ENCODE data around the gene IRX2. TPM values are rescaled to one million over a fixed set of nuclear protein-coding genes. Genes with fewer than 3 reads are reported as not detected.

The IRX2 gene
- total and polyA plus RNA-seq, 2 donors (not counting 1 experiment from before 2014, with no cell fraction given) = not detected

GRCh38 chr5:2755681-2756171 lies 4.2 kb upstream of the IRX2 start:
- TF ChIP-seq, protein P1, sequence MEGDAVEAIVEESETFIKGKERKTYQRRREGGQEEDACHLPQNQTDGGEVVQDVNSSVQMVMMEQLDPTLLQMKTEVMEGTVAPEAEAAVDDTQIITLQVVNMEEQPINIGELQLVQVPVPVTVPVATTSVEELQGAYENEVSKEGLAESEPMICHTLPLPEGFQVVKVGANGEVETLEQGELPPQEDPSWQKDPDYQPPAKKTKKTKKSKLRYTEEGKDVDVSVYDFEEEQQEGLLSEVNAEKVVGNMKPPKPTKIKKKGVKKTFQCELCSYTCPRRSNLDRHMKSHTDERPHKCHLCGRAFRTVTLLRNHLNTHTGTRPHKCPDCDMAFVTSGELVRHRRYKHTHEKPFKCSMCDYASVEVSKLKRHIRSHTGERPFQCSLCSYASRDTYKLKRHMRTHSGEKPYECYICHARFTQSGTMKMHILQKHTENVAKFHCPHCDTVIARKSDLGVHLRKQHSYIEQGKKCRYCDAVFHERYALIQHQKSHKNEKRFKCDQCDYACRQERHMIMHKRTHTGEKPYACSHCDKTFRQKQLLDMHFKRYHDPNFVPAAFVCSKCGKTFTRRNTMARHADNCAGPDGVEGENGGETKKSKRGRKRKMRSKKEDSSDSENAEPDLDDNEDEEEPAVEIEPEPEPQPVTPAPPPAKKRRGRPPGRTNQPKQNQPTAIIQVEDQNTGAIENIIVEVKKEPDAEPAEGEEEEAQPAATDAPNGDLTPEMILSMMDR (IDR thresholded peaks at IDR 0.05) = no peak
- TF ChIP-seq EZH2 (IDR thresholded peaks at IDR 0.05; ENCODE audit: borderline replicate concordance, insufficient read depth, low read depth, low read length, poor library complexity, severe bottlenecking) = no peak
- 7% methylated on average over 27 of the region's 30 CpGs for WGBS (ENCODE audit: insufficient coverage)
- H3K4me3 Mint-ChIP-seq = no peak overlapping the region
- no peaks in the 10 kb centered on the region for H4K20me1 ChIP-seq (ENCODE audit: control insufficient read depth, insufficient read depth, low read length, poor library complexity, severe bottlenecking)
- POLR2A ChIA-PET = no interaction called here
- no peak overlapping the region for H3K27ac Mint-ChIP-seq
- intact Hi-C loops (cut with micrococcal nuclease) = no loop called here
- peaks cover 0 to 50% (median 12%) of the 10 kb centered on the region in 4 experiments for H3K27me3 ChIP-seq (replicated peaks in 1 of 4; ENCODE audit: control extremely low read depth in 1 of 4, control insufficient read depth in 3 of 4, insufficient read depth in 4 of 4, low read length in 3 of 4)
- ATAC-seq (ENCODE audit: low read depth) (no peak), DNase-seq (no peak)
- no peak overlapping the region for H3K9ac ChIP-seq (ENCODE audit: low read length)
- no peak overlapping the region for H3K4me3 ChIP-seq (ENCODE audit: control extremely low read depth in 1 of 5, extremely low read depth in 1 of 5, insufficient read depth in 1 of 5, low read depth in 2 of 5, low read length in 4 of 5)
- H2AFZ ChIP-seq (ENCODE audit: insufficient read depth, low read depth, low read length, poor library complexity, severe bottlenecking) = no peak overlapping the region
- no peaks in the 10 kb centered on the region for H3K9me3 Mint-ChIP-seq (ENCODE audit: insufficient read depth)
- CTCF ChIA-PET = no interaction called here
- peaks cover 0 to 3% of the 10 kb centered on the region in 2 donors for H3K4me1 ChIP-seq (ENCODE audit: control insufficient read depth in 2 of 2, insufficient read depth in 2 of 2, low read length in 2 of 2)
- H3K9me3 ChIP-seq (ENCODE audit: control extremely low read depth in 1 of 3, control insufficient read depth in 2 of 3, insufficient read depth in 1 of 3, low read length in 2 of 3) = peaks cover 0 to 44% (median 0%) of the 10 kb centered on the region in 3 donors
- H3K79me2 ChIP-seq (ENCODE audit: control insufficient read depth, insufficient read depth, low read length) = no peaks in the 10 kb centered on the region
- no peaks in the 10 kb centered on the region for H3K36me3 ChIP-seq (replicated peaks in 1 of 2; ENCODE audit: control extremely low read depth in 1 of 2, control insufficient read depth in 1 of 2, extremely low read depth in 1 of 2, insufficient read depth in 2 of 2, low read length in 1 of 2)
- no peak overlapping the region for H3K27ac ChIP-seq (ENCODE audit: low read length in 2 of 2)
- peaks cover 54% of the 10 kb centered on the region for H3K27me3 Mint-ChIP-seq
- H3K4me1 Mint-ChIP-seq = peaks cover 11% of the 10 kb centered on the region
- peak overlapping the region; percentile 21 for H3K4me2 ChIP-seq (replicated peaks; ENCODE audit: low read depth, low read length, poor library complexity, severe bottlenecking)

DNA sequence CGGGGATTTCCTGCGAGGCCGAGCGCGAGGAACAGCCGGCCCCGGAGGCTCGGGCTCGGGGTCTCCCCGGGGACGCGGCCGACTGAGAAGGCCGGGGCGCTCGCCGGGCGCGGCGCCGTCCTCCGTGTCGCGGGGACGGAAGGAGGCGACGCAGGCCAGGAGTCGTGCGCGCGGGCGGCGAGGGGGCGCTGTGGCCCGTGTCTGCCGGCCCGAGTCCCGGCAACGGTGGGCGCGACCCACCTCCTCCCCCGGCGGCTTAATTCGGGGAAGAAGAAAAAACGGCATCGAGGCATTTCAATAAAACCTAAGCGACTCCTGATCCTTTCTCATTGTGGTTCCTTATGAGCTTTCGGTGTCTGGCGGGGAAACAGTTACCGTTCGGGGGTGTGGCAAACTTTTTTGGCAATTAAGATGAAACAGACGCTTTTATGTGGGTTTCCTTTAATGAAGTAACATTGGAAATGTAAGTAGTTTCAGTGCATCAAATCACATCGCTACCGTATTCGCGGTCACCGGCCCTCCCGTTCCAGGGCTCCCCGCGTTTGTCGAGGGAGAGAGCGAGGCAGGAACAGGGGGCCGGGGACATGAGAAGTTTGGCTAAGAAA lies 3.7 kb upstream of the IRX2 start:
- DNase-seq (no peak), ATAC-seq (ENCODE audit: low read depth) (no peak)
- Histone ChIP-seq H4K20me1 (ENCODE audit: control insufficient read depth, insufficient read depth, low read length, poor library complexity, severe bottlenecking) (no peaks in the 10 kb centered on the region), H3K4me2 (replicated peaks; ENCODE audit: low read depth, low read length, poor library complexity, severe bottlenecking) (no peak overlapping the region), H3K27me3 (replicated peaks in 1 of 4; ENCODE audit: control extremely low read depth in 1 of 4, control insufficient read depth in 3 of 4, insufficient read depth in 4 of 4, low read length in 3 of 4) (peaks cover 0 to 52% (median 14%) of the 10 kb centered on the region in 4 experiments), H3K79me2 (ENCODE audit: control insufficient read depth, insufficient read depth, low read length) (no peaks in the 10 kb centered on the region), H3K36me3 (replicated peaks in 1 of 2; ENCODE audit: control extremely low read depth in 1 of 2, control insufficient read depth in 1 of 2, extremely low read depth in 1 of 2, insufficient read depth in 2 of 2, low read length in 1 of 2) (no peaks in the 10 kb centered on the region), H3K9ac (ENCODE audit: low read length) (no peak overlapping the region), H2AFZ (ENCODE audit: insufficient read depth, low read depth, low read length, poor library complexity, severe bottlenecking) (no peak overlapping the region), H3K4me1 (ENCODE audit: control insufficient read depth in 2 of 2, insufficient read depth in 2 of 2, low read length in 2 of 2) (peaks cover 0 to 3% of the 10 kb centered on the region in 2 donors), H3K9me3 (ENCODE audit: control extremely low read depth in 1 of 3, control insufficient read depth in 2 of 3, insufficient read depth in 1 of 3, low read length in 2 of 3) (peaks cover 0 to 49% (median 0%) of the 10 kb centered on the region in 3 donors), H3K27ac (ENCODE audit: low read length in 2 of 2) (no peak overlapping the region), H3K4me3 (ENCODE audit: control extremely low read depth in 1 of 5, extremely low read depth in 1 of 5, insufficient read depth in 1 of 5, low read depth in 2 of 5, low read length in 4 of 5) (no peak overlapping the region)
- Mint-ChIP-seq H3K27me3 (peaks cover 54% of the 10 kb centered on the region), H3K9me3 (ENCODE audit: insufficient read depth) (no peaks in the 10 kb centered on the region), H3K4me1 (peaks cover 11% of the 10 kb centered on the region), H3K27ac (no peak overlapping the region), H3K4me3 (no peak overlapping the region)
- WGBS (ENCODE audit: insufficient coverage) = 9% methylated on average over 51 of the region's 63 CpGs
- CTCF ChIA-PET = no interaction called here
- intact Hi-C loops (cut with micrococcal nuclease) = no loop called here
- TF ChIP-seq, protein P1 (IDR thresholded peaks at IDR 0.05) = no peak
- TF ChIP-seq EZH2 (IDR thresholded peaks at IDR 0.05; ENCODE audit: borderline replicate concordance, insufficient read depth, low read depth, low read length, poor library complexity, severe bottlenecking) = no peak
- POLR2A ChIA-PET = no interaction called here
